Esophagus squamous epithelium (tissue), 4 donors: ENCODE measurements around the gene TMEM132D.

Experiments used
- CTCF ChIP-seq, 6 experiments: fragments of 450-650 bp in 4 of 6; fragments of 200-600 bp in 2 of 6; sonication (generic) in 2 of 6; IDR thresholded peaks; one replicate each; pipeline ENCODE4 v1.5.1; 2016 to 2019; ENCODE audit warnings: antibody characterized with exemption in 6 of 6, mild to moderate bottlenecking in 4 of 6, moderate library complexity in 4 of 6
- POLR2A ChIP-seq, 4 donors: fragments of 450-650 bp; IDR thresholded peaks; one replicate each; pipeline ENCODE4 v1.6.1; 2017; ENCODE audit warnings: antibody characterized with exemption in 4 of 4, mild to moderate bottlenecking in 4 of 4, moderate library complexity in 3 of 4

GRCh38 chr12:129605666-129606065 is 298.2 kb downstream of the TMEM132D start:
- no peak for TF ChIP-seq CTCF (IDR thresholded peaks at IDR 0.05)
- no peak for TF ChIP-seq POLR2A (IDR thresholded peaks at IDR 0.05)
